Measurements from ENCODE around the gene CD40.

DNA sequence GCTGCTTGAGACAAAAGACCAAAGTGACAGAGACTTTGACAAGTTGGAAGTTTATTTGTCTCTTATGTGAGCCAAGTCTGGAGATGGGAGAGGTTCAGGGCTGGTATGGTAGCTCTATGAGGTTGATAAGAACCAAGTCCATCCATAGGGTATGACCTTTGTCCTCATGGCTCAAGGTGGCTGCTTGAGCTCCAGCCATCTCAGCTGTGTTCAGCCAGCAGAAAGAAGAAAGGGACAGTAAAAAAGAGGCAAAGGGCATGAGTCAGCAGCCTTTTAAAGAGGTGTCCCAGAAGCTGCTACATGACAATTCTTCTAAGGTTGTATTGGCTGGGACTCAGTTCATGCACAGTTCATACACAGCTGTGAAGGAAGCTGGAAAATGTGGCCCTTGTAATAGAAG, 49.0 kb downstream of the CD40 start:
- TF ChIP-seq, protein P1, sequence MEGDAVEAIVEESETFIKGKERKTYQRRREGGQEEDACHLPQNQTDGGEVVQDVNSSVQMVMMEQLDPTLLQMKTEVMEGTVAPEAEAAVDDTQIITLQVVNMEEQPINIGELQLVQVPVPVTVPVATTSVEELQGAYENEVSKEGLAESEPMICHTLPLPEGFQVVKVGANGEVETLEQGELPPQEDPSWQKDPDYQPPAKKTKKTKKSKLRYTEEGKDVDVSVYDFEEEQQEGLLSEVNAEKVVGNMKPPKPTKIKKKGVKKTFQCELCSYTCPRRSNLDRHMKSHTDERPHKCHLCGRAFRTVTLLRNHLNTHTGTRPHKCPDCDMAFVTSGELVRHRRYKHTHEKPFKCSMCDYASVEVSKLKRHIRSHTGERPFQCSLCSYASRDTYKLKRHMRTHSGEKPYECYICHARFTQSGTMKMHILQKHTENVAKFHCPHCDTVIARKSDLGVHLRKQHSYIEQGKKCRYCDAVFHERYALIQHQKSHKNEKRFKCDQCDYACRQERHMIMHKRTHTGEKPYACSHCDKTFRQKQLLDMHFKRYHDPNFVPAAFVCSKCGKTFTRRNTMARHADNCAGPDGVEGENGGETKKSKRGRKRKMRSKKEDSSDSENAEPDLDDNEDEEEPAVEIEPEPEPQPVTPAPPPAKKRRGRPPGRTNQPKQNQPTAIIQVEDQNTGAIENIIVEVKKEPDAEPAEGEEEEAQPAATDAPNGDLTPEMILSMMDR (IDR thresholded peaks at IDR 0.05), result no peak
- TF ChIP-seq POLR2A (IDR thresholded peaks at IDR 0.05), result no peak
